H1 (cell line): ENCODE measurements around the gene SASH3. TPM values are rescaled to one million over a fixed set of nuclear protein-coding genes. Genes with fewer than 3 reads are reported as not detected.

ENCODE experiments used
- ATF3 ChIP-seq: IDR thresholded peaks from 2 replicates; pipeline ENCODE4 v1.6.1; 2011; ENCODE audit warnings: low read depth, mild to moderate bottlenecking, low read length; ENCODE audit not compliant: insufficient read depth
- FOSL1 ChIP-seq: IDR thresholded peaks from 2 replicates; pipeline ENCODE4 v1.6.1; 2011; ENCODE audit warnings: mild to moderate bottlenecking, low read depth, low read length, moderate library complexity; ENCODE audit not compliant: insufficient read depth
- JUN ChIP-seq: IDR thresholded peaks from 2 replicates; pipeline ENCODE4 v1.6.1; 2011; ENCODE audit warnings: low read depth, mild to moderate bottlenecking, improper control_type of control experiment, low read length
- KDM1A ChIP-seq: fragments of 200-600, 300-600 bp; sonication (generic); IDR thresholded peaks from 2 replicates; pipeline ENCODE4 v1.7.1; 2016; ENCODE audit warnings: mild to moderate bottlenecking, low read length, borderline replicate concordance
- NRF1 ChIP-seq: IDR thresholded peaks from 2 replicates; pipeline ENCODE4 v1.6.1; 2011; ENCODE audit warnings: mild to moderate bottlenecking, low read depth, low read length, improper control_type of control experiment
- SAP30 ChIP-seq: fragments of 300-600 bp; sonication (generic); IDR thresholded peaks from 2 replicates; pipeline ENCODE4 v1.7.1; 2012; ENCODE audit warnings: low read length, moderate library complexity, mild to moderate bottlenecking, inconsistent platforms; ENCODE audit not compliant: insufficient read depth, insufficient replicate concordance
- SP4 ChIP-seq: IDR thresholded peaks from 2 replicates; pipeline ENCODE4 v1.6.1; 2012; ENCODE audit warnings: low read length, inconsistent platforms
- TCF12 ChIP-seq: IDR thresholded peaks from 2 replicates; pipeline ENCODE4 v1.6.1; 2011; ENCODE audit warnings: low read depth, mild to moderate bottlenecking, low read length
- polyA plus RNA-seq, 7 experiments: library from polyadenylated mRNA; depleted of rRNA in 3 of 7; stranded (reverse) in 5 of 7; unstranded in 2 of 7; fragments of >200 nt in 5 of 7; fragments of 200-250 nt in 2 of 7; gene quantifications; 1 replicate in 5 of 7; 2 replicates in 1 of 7; 4 replicates in 1 of 7; pipeline versions ENCODE4 v1.2.1 to v1.2.3, GENCODE V29; 2011 to 2013; ENCODE audit warnings: missing spikeins in 2 of 7, mixed read lengths in 2 of 7
- total RNA-seq: library from RNA; stranded (reverse); fragmentation: NEBNext Ultra II Directional; extraction: Animal tissue kit (Norgen Biotek cat#: 25700); gene quantifications from 2 replicates; pipeline ENCODE4 v1.2.1, GENCODE V29; 2021

SASH3 gene
- total and polyA plus RNA-seq, 2 of the 8 experiments (the other 6 are each of a cell fraction or from before 2014, with no cell fraction given) = not detected

- TF ChIP-seq SP4 (no peak), JUN (no peak), KDM1A (no peak), TCF12 (no peak), SAP30 (no peak), FOSL1 (no peak), ATF3 (no peak), NRF1 (no peak)
Observed at GRCh38 chrX:129771266-129771995, 8.3 kb upstream of the SASH3 start (continued).
